NCI-H524 (cell line): ENCODE data around the gene TTC28.
A peak's percentile ranks its signal among the peaks of the same experiment; 100 is the strongest.

Experiments
- DNase-seq, 2 experiments: peaks; one replicate each; lab custom pipeline; 2025; lab: John Stamatoyannopoulos, UW

Gene TTC28

GRCh38 chr22:28021998-28022660 lies 657.5 kb downstream of the TTC28 start:
- no peak for DNase-seq

DNA sequence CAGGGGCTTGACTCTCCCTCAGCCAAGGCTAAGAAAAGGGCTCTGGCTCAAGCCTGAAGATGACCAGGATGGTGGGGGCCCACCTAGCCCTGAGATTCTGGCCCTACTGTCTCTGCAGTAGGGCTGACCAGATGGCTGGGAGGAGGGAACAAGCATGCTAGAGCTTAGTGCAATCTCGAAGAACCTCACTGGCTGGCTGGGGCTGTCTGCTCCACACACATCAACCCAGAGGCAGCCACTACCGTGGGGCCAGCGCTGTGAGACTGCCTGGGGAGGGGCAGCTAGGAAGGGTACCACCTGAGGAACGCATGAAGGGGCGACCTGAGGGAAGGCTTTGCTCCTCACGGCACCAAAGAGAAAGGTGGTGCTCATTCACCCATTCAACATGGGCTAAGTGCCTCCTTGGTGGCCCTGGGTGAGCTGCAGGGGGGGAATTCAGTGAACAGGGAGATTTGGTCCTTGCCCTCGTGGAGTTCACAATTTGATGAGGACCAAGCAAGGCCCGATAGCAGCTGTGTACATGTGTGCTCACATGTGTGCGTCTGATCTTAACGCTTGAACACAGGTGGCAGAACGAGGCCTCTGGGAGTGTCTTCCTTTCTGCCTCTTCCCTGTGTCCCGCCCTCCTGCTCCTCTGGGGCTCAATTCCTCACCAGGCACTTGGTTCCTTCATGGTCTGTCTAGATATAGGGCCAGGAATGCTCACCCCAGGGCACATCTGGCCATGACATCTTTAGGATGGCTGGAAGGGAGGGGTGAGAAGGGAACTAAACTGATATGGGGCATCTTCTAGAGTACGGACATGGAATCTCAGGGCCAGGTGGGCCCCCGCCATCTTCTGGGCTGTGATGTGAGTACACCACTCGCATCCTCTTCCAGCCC lies 658.3 kb downstream of the TTC28 start:
- DNase-seq, result peak; percentile 29 to 73

GRCh38 chr22:28019881-28020861 lies 659.5 kb downstream of the TTC28 start:
- DNase-seq, result peak; percentile 67 to 78

DNA sequence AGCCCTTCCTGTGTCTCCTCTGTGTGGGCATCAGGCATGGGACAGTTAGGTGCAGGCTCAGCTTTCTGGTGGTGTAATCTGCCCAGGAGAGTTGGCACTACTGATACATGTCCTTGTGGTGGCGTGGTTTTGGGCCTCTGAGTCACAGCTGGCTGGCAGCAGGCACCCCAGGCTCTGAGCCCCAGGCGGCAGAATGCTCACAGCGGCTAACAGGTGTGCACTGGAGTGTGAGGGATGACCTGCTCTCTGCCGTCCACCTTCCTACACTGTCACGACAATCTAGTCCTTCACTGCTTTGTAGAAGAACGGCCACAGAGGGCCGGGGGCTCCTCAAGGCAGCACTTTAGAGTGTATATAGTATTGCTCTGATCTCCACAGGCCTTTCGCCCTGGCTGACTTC lies 660.3 kb downstream of the TTC28 start:
- no peak for DNase-seq

GRCh38 chr22:28018461-28018927 lies 661.1 kb downstream of the TTC28 start:
- no peak for DNase-seq

- DNase-seq, result no peak
Measured at GRCh38 chr22:28017859-28018258, 661.8 kb downstream of the TTC28 start.

DNA sequence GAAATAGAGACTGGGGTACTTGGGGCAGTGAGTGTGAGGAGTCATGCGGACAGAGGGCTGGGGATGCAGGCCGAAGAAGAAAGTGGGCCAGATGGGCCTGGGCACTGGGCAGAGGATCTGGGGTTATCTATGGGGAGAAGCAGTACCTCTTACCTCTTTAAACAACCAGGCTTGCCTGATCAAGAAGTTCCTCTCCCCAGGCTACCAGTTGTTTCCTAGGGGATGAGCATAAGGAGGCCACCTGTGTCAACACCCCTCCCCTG lies 662.2 kb downstream of the TTC28 start:
- no peak for DNase-seq

DNA sequence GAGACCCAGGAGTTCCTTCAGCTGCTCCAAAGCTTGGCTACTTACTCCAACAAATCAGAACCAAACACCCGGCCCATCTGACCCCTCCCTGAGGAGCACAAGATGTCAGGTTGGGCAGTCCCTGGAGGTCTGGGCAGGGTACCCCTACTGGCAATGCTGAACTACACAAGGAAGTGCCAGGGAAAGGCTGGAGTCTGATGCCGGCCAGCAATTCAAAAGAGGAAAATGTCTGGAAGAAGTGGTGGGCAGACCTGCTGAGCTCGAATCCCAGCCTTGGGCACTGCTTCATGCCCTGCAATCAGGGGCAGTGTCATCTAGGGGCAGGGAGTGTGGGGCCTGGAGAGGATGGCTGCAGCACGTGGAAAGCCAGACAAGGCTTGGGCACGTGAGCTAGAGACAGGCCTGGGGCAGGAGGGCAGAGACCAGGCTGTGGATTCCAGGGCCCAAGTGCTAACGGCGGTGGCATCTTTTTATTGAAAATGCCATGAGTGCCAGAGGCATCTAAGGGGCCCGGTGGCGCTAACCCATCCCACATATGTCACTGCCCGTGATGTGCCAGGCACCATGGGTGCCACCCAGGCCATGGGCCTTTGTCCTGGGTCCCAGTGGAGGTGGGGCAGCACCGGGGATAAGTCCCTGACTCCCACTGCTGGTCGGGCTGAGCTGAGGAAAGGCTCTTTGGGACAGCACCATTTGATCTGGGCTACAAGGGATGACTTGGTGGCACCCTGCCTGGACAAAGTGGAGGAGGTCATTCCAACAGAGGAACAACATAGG lies 662.7 kb downstream of the TTC28 start:
- no peak for DNase-seq

- no peak for DNase-seq
Measured at GRCh38 chr22:28015676-28016601, 663.7 kb downstream of the TTC28 start.

DNA sequence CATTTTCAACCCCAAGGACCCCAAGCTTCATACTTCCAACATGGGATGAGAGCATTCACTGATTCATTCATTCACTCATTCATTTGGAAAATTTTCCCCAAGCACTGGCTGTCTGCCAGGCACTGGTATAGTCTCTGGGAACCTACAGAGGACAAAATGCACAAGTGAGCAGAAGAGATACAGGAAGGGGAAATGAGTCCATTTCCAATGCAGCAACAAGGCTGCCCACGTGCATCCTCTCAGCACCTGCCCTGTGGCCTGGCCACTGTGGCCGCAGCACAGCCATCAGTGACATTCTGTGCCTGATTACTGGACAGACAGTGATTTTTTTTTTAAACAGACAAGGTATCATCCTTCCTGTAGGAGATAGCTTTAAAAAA lies 664.6 kb downstream of the TTC28 start:
- no peak for DNase-seq

DNA sequence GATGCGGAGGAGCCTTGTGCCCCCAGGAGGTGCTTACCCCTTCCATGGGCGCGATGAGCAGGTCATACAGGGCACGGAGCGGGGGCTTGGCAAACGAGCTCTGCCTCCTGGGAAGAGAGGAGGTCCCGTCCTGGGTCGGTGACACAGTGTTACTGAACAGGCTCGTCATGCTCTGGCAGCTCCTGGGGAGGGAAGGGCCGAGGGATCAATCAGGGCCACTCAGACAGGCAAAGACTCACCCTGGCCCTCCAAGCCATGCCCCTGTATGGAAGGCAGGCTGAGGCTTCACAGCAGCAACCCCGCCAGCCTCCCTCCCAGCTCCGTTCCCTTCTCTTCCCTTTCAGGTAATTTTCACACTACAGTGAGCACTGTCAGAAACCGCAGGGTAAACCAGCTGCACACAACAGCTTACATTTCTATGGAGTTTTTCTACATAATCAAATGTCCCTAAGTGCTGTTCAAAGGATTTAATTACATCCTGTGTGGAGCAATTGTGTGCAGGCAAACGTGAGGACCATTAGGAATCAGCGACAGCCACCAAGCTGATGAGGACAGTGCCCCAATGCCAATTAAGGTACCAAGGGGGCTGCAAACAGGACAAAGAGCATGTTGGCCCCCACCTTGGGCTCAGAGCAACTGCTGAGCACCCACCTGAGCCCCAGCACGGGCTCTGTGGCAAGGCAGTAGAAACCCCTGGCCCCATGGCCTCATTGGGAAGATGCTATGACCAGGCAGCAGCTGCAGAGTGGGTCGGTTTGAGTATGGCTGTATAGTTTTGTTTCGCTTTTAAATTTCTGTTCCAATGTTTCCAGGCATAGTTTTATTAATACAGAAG lies 665.2 kb downstream of the TTC28 start:
- DNase-seq, result no peak

- DNase-seq, result no peak
Measured at GRCh38 chr22:28013611-28014010, 666.0 kb downstream of the TTC28 start.

GRCh38 chr22:28012832-28013460 lies 666.7 kb downstream of the TTC28 start:
- peak in 1 of 2 experiments; percentile 18 for DNase-seq

- DNase-seq, result peak; percentile 17 to 75
Measured at GRCh38 chr22:28009272-28009827, 670.3 kb downstream of the TTC28 start.

DNA sequence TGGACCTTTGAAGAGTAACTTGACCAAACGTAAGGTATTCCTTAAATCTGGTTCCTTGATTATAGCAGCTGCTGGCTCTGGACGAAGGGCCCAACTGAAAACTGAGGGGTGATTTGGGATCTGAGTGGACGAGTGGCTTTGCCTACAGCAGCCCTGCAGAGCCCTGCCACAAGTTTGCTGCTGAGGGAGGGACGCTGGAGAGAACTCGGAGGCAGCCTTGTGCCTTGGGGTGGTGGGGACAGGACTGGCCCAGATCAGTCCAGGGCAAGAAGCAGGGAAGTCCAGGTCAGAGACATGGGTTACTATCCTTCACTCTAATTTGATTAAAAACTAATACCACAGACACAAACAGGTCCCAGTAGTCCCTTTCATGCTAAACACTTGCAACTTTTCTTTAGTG lies 671.0 kb downstream of the TTC28 start:
- no peak for DNase-seq

DNA sequence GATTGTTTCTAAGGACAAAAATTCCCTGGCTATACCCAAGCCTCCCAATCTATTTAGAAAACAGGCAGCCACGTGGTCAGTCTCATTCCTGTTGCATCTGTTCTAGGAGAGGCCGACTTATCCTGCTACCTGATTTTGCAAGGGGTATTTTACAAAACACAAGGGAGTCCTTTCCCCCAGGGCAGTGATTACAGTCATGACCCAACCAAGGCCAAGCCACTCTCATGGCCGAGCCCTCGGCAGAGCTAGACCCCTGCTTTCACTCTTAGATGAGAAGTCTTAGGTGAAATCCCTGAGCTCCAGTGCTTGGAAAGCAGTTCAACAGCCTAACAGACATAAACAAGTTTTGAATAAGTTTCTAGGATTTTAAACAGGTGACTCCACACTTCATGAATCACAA lies 671.6 kb downstream of the TTC28 start:
- DNase-seq, result no peak

DNA sequence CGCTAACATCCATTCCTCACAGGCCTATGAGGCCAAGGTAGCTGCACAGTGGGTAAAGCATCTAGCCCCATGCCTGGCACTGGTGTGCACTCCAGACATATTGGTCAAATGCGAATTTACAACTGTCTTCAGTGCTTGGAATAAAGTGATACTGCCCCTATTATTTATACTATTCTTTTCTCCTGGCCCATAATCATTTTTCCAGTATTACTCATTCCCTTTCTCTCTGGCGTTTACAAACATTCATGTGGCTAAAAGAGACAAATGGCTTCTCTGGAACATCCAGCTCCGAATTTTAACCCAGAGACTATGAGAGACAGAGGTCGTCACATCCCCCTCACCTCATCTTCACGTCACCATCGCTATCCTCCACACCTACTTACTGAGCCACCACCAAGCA lies 673.4 kb downstream of the TTC28 start:
- DNase-seq, result no peak

DNA sequence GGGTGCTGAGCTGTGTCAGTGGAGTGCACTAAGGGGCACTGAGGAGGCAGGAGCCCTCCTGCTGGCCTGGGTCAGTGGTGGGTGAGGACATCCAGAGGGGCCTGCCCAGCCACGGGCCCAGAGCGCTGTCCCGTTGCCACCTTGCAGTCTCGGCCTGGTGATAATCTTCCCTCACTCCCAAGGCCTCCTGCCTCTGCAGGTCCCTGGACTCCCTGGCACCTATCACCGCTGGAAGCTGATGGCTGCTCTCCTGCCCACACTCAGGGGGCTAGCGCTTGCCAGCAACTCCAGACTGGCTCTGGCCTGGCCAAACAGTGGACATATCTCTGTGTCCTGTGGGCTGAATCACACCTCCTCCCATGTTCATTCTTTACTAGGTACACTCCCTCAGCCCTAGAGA lies 674.1 kb downstream of the TTC28 start:
- no peak for DNase-seq

- no peak for DNase-seq
Measured at GRCh38 chr22:28004021-28004420, 675.6 kb downstream of the TTC28 start.
